ENCODE data around the gene NEURL1.
"Not testable (repeated sequence)": the region's sequence is repeated elsewhere in the genome, so short reads cannot be mapped to it uniquely, and the experiment has no call there.

Gene NEURL1

DNA sequence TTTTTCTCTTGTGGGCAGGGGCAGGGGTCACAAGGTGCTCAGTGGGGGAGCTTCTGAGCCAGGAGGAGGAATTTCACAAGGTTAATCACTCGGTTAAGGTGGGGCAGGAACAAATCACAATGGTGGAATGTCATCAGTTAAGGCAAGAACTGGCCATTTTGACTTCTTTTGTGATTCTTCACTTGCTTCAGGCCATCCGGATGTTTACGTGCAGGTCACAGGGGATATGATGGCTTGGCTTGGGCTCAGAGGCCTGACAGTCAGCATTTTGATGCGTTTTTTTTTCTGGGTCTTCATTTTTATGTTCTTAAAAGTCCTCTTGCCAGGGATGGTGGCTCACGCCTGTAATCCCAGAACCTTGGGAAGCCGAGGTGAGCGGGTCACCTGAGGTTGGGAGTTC is 28.5 kb downstream of the NEURL1 start:
- not testable (repeated sequence) for DNase-seq

- DNase-seq: no peak
Observed at GRCh38 chr10:103523683-103524082, 30.2 kb downstream of the NEURL1 start.

GRCh38 chr10:103525901-103526300 is 32.4 kb downstream of the NEURL1 start:
- no peak for DNase-seq

GRCh38 chr10:103527476-103527875 is 34.0 kb downstream of the NEURL1 start:
- not testable (repeated sequence) for DNase-seq

DNA sequence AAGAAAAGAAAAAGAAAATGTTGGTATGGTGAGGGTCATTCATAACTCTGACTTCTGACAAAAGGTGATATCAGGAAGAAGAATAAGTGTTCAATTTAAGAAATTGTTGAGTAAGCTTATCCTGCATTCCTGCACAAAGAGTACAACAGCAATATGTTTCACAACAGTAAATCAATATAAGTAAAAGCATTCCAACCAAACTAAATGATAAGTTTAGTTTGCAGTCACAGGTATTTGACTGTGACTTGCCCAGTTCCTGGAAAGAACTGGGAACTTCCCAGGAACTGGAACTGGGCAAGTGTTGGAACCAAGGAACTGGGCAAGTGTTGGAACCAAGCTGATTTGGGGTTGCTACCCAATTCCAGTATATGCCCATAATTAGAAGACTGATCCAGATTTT is 35.0 kb downstream of the NEURL1 start:
- no peak for DNase-seq

DNA sequence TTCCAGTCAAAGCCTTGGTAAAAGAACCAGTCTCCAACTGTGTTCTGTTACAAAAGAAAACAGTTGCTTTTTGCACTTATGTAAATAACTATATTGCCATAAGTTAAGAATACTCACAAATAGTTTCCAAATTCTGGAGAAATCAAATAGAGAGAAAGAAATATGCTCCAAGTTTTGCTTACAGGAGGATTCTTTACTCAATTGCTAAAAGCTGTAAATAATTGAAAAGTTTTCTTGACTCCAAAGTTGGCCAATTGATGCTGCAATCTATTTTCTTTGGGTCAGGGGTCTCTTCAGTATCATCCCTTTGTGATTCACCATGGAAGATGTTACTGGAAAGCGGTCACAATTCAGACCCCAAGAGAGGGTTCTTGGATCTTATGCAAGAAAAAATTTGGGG is 36.0 kb downstream of the NEURL1 start:
- DNase-seq: no peak

GRCh38 chr10:103533827-103534226 is 40.3 kb downstream of the NEURL1 start:
- no peak for DNase-seq

DNA sequence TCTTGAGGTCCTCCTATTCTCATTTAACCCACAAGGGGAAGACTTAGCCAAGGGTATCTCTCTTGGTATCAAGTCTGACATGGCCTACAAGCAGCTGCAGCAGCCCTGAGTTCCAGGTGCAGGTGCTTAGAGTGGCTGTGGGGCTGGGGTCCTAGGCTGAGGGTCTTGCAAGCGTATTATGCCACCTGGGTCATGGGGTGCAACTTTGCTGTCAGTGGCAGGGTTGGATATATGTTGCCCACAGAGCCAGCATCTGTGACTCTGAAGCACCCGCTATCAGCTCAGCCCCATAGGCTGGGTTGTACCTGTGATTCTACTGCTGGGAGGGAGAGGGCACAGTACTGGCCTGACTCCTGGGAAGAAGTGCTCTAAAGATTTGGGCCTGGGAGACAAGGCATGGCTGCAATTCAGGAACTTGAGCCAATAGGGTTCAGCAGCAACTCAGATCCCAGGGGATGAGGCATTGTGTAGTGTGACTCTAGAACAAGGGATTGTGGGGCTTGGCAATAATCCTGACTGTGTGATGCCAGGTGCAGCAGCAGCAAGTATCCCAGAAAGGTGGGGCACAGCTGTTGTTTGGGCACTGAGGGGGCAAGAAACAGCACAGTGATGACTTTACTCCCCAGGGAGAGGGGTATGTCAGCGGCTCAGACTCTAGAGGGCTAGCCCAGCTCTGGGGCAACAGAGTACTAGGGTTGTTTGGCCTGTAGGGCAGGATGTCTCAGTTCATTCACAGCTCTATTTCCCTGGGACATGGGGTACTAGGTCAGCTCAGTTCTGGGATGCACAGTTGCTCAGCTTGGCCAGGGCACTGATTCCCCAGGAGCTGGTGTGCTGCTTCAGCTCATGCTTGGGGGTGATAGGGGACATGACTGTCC is 41.4 kb downstream of the NEURL1 start:
- DNase-seq: no peak

GRCh38 chr10:103535595-103535994 is 42.1 kb downstream of the NEURL1 start:
- DNase-seq: no peak

DNA sequence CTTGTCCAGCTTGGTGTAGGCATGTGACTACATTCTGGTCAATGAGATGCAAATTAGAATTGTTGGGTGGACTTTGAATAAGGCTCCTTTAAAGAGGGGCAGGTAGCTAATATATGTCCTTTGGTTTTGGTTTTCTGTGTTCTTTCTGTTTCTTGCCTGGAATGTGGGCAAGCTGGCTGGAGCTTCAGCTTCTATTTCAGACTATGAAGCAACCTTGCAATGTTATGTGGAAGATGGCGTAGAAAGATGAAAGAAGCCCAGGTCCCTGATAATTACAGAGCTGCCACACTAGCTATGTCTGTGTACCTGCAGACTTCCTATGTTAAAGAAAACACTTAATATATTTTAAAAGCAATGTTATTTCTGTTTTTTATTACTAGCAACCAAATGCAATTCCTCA is 46.2 kb downstream of the NEURL1 start:
- no peak for DNase-seq

GRCh38 chr10:103540722-103541121 is 47.2 kb downstream of the NEURL1 start:
- no peak for DNase-seq

DNA sequence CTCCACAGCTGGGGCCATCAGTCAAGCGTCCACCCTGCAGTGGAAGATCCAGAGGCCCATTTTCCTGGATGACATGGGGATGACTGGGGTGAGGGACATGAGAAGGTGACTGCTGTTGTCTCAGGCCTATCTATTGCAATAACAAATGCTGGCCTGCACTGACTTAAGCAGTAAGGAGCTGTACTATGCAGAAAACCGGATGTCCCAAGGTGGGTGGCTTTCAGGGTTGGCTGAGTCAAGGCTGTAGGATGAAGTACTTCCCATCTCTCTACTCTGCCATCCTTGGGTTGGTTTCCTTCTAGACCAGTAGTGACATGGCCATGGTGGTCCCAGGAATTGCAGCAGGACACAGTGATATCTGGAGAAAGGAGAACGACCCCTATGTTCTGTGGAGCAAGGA is 48.1 kb downstream of the NEURL1 start:
- DNase-seq: no peak

- DNase-seq: peak in 1 of 2 experiments; percentile 85
Observed at GRCh38 chr10:103542764-103543616, 49.5 kb downstream of the NEURL1 start.

DNA sequence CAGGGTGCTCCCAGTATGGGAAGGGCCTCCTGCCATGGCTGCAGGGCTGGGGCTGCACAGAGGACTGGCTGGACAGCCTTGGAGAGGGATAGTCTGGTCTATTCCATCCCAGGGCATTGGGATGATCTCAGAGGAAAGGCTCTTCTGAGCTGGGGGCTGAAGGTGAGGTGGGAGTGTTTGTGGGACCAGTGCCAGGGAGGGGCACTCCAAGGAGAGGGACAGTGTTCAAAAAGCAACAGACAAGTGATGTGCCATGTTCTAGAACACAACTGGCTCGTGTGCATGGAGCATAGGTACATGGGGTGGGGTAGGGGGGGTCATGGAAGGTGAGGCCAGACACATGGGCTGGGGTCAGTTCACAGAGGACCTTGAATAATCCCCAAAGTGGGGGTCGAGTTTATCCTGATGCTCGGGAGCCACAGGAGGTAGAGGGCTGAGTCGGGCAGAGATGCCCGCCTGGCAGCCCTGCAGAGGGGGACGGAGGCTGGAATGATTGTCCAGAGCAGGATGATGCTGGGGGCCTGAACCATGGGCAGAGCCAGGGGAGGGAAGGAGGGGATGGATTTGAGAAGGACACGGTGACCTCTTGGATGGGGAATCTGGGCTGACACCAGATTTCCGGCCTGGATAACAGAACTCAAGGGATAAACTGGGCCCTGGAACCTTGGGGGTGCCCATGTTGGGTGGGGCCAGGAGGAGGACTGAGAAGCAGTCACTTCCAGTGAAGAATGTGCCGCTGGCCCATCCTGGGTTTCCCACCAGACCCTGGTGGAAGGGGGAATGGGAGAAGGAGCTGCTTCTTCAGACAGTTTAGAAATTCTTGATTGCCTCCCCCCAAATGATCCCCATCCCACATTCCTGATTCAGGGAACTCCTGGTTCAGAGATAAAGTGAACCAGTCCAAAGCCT is 50.4 kb downstream of the NEURL1 start:
- no peak for DNase-seq

- no peak for DNase-seq
Observed at GRCh38 chr10:103544657-103545310, 51.3 kb downstream of the NEURL1 start.

DNA sequence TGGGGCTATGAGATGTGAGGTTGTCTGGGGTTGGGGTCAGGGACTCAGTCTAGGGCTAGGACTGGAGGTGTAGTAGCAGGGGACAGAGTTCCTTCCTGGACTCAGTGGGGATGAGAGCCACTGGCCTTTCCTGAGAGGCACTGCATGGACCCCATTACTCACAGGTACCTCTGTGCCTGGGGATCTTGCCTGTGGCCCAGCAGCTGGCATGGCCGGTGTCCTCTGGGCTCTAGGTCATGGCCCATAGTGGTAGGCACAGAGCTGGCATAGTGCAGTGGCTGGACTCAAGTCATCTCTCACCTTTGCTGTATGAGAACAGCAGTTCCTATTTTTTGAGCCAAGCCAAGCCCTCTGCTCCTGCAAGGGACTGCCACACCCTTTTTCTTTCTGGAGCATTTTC is 51.9 kb downstream of the NEURL1 start:
- DNase-seq: no peak

GRCh38 chr10:103545771-103546281 is 52.3 kb downstream of the NEURL1 start:
- DNase-seq: no peak

GRCh38 chr10:103546401-103546800 is 52.9 kb downstream of the NEURL1 start:
- DNase-seq: no peak

GRCh38 chr10:103547391-103547946 is 54.0 kb downstream of the NEURL1 start:
- peak in 1 of 2 experiments; percentile 46 for DNase-seq

DNA sequence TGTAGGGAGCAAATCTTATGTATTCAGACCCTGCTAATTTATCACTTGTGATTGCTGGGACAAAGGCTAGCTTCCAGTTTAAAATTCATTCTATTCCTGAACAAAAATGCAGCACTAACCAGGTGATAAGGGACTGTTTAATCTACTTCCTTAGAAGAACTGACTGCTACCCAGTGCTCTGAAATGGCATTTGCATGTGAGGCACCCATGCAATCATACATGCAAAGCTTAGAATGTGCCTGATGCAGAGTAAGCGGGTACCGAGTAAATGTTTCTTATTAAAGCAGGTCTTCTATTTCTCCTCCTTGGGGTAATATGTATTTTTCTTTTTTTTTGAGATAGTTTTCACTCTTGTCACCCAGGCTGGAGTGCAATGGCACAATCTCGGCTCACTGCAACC is 54.5 kb downstream of the NEURL1 start:
- DNase-seq: no peak

- peak; percentile 75 to 80 for DNase-seq
Observed at GRCh38 chr10:103548581-103549348, 55.3 kb downstream of the NEURL1 start.

Measured in cerebellar nuclear complex (tissue), 1 donor.